ENCODE results near the gene U2AF2. TPM values are rescaled to one million over a fixed set of nuclear protein-coding genes. Genes with fewer than 3 reads are reported as not detected.
A peak's percentile ranks its signal among the peaks of the same experiment; 100 is the strongest.

The U2AF2 gene
- total RNA-seq, 1 donor from 2014 or later, result 219 TPM

GRCh38 chr19:55689411-55690108 lies 34.7 kb downstream of the U2AF2 start:
- Mint-ChIP-seq H3K4me1 (ENCODE audit: unreplicated experiment) (peaks cover 2% of the 10 kb centered on the region), H3K27ac (ENCODE audit: unreplicated experiment) (no peak overlapping the region), H3K27me3 (ENCODE audit: unreplicated experiment) (peaks cover 4% of the 10 kb centered on the region), H3K4me3 (ENCODE audit: unreplicated experiment) (no peak overlapping the region), H3K36me3 (ENCODE audit: low read depth, unreplicated experiment) (peaks cover 34% of the 10 kb centered on the region), H3K9me3 (ENCODE audit: unreplicated experiment) (no peaks in the 10 kb centered on the region)
- no peak for DNase-seq (ENCODE audit: low spot score)
- TF ChIP-seq CTCF (IDR thresholded peaks at IDR 0.05; ENCODE audit: unreplicated experiment), result no peak

- H3K27ac Mint-ChIP-seq (ENCODE audit: unreplicated experiment), result no peak overlapping the region
- peaks cover 6% of the 10 kb centered on the region for H3K27me3 Mint-ChIP-seq (ENCODE audit: unreplicated experiment)
- no peak for TF ChIP-seq CTCF (IDR thresholded peaks at IDR 0.05; ENCODE audit: unreplicated experiment)
- no peaks in the 10 kb centered on the region for H3K4me1 Mint-ChIP-seq (ENCODE audit: unreplicated experiment)
- H3K36me3 Mint-ChIP-seq (ENCODE audit: low read depth, unreplicated experiment), result peaks cover 30% of the 10 kb centered on the region
- no peak for DNase-seq (ENCODE audit: low spot score)
- no peak overlapping the region for H3K4me3 Mint-ChIP-seq (ENCODE audit: unreplicated experiment)
- no peaks in the 10 kb centered on the region for H3K9me3 Mint-ChIP-seq (ENCODE audit: unreplicated experiment)
Observed at GRCh38 chr19:55690109-55690768, 35.4 kb downstream of the U2AF2 start.

- H3K27ac Mint-ChIP-seq (ENCODE audit: unreplicated experiment), result no peak overlapping the region
- no peaks in the 10 kb centered on the region for H3K4me1 Mint-ChIP-seq (ENCODE audit: unreplicated experiment)
- H3K9me3 Mint-ChIP-seq (ENCODE audit: unreplicated experiment), result no peaks in the 10 kb centered on the region
- no peak for TF ChIP-seq CTCF (IDR thresholded peaks at IDR 0.05; ENCODE audit: unreplicated experiment)
- H3K36me3 Mint-ChIP-seq (ENCODE audit: low read depth, unreplicated experiment), result peaks cover 32% of the 10 kb centered on the region
- H3K27me3 Mint-ChIP-seq (ENCODE audit: unreplicated experiment), result peaks cover 6% of the 10 kb centered on the region
- peak overlapping the region; percentile 47 for H3K4me3 Mint-ChIP-seq (ENCODE audit: unreplicated experiment)
- no peak for DNase-seq (ENCODE audit: low spot score)
Observed at GRCh38 chr19:55690769-55691545, 36.1 kb downstream of the U2AF2 start.

GRCh38 chr19:55691561-55692481 lies 37.0 kb downstream of the U2AF2 start:
- no peaks in the 10 kb centered on the region for H3K9me3 Mint-ChIP-seq (ENCODE audit: unreplicated experiment)
- no peak for TF ChIP-seq CTCF (IDR thresholded peaks at IDR 0.05; ENCODE audit: unreplicated experiment)
- peaks cover 6% of the 10 kb centered on the region for H3K27me3 Mint-ChIP-seq (ENCODE audit: unreplicated experiment)
- H3K27ac Mint-ChIP-seq (ENCODE audit: unreplicated experiment), result no peak overlapping the region
- no peak for DNase-seq (ENCODE audit: low spot score)
- no peaks in the 10 kb centered on the region for H3K4me1 Mint-ChIP-seq (ENCODE audit: unreplicated experiment)
- no peak overlapping the region for H3K4me3 Mint-ChIP-seq (ENCODE audit: unreplicated experiment)
- H3K36me3 Mint-ChIP-seq (ENCODE audit: low read depth, unreplicated experiment), result peaks cover 25% of the 10 kb centered on the region
